Testis (tissue), 2 donors: Measurements from ENCODE around the gene ITIH5.

ENCODE experiments used
- CTCF ChIP-seq, 3 experiments: fragments of 450-650 bp in 2 of 3; fragments of 200-600 bp in 1 of 3; sonication (generic) in 1 of 3; IDR thresholded peaks; one replicate each; pipeline ENCODE4 v1.5.1; 2016 to 2019; ENCODE audit warnings: antibody characterized with exemption in 3 of 3, mild to moderate bottlenecking in 2 of 3, moderate library complexity in 1 of 3
- POLR2A ChIP-seq: fragments of 450-650 bp; IDR thresholded peaks from one replicate; pipeline ENCODE4 v1.6.1; 2017; ENCODE audit warnings: antibody characterized with exemption, mild to moderate bottlenecking, moderate library complexity

DNA sequence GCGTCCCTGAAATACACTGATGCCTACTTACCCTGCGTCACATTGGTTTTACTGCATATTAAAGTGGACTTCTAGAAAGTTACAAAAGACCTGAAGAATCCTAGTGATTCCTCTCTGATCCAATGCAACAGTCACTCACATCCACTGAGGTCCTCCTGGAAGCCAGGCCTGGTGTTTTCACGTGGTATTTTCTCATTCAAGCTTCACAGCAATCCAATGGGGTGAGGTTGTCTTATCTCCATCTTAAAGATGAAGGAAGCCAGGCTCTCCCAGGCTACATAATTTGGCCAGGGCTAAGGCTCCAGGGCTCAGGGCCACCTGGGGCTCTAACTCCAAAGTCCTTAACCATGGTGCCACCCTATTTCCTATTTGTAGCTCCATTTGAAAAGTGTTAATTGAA, 129.6 kb downstream of the ITIH5 start:
- no peak for TF ChIP-seq CTCF (IDR thresholded peaks at IDR 0.05)
- TF ChIP-seq POLR2A: no peak
